Osteocyte (in vitro differentiated cells): ENCODE data around the gene ATXN7L3. TPM values are rescaled to one million over a fixed set of nuclear protein-coding genes. Genes with fewer than 3 reads are reported as not detected.

ENCODE experiments used
- DNase-seq: peaks from one replicate; pipeline ENCODE4 v3.0.0; 2021; ENCODE audit warnings: mixed read lengths; ENCODE audit not compliant: unreplicated experiment; ENCODE audit errors: extremely low spot score
- H3K27ac Mint-ChIP-seq: one replicate; pipeline ENCODE4 v1.8.0; 2021; ENCODE audit warnings: mild to moderate bottlenecking, mixed read lengths; ENCODE audit not compliant: unreplicated experiment
- H3K27me3 Mint-ChIP-seq: one replicate; pipeline ENCODE4 v1.8.0; 2021; ENCODE audit warnings: mixed read lengths; ENCODE audit not compliant: unreplicated experiment
- H3K36me3 Mint-ChIP-seq: one replicate; pipeline ENCODE4 v1.8.0; 2021; ENCODE audit warnings: mixed read lengths; ENCODE audit not compliant: unreplicated experiment
- H3K4me1 Mint-ChIP-seq: one replicate; pipeline ENCODE4 v1.8.0; 2021; ENCODE audit warnings: mixed read lengths; ENCODE audit not compliant: unreplicated experiment
- H3K4me3 Mint-ChIP-seq: one replicate; pipeline ENCODE4 v1.8.0; 2021; ENCODE audit warnings: mild to moderate bottlenecking, moderate library complexity, mixed read lengths; ENCODE audit not compliant: unreplicated experiment
- H3K9me3 Mint-ChIP-seq: one replicate; pipeline ENCODE4 v1.8.0; 2021; ENCODE audit warnings: mixed read lengths; ENCODE audit not compliant: unreplicated experiment
- total RNA-seq: library from RNA; stranded (reverse); gene quantifications from 2 replicates; pipeline ENCODE4 v1.2.1, GENCODE V29; 2021
- TF ChIP-seq, protein P1 (sequence below): fragments of 200-600 bp; sonication (generic); IDR thresholded peaks from 2 replicates; pipeline ENCODE4 v1.5.0; 2021; ENCODE audit warnings: antibody characterized with exemption, mild to moderate bottlenecking, moderate library complexity

Gene ATXN7L3
- total RNA-seq, 1 donor from 2014 or later = 89.0 TPM

GRCh38 chr17:44209786-44210341 lies 10.2 kb upstream of the ATXN7L3 start:
- H3K4me1 Mint-ChIP-seq = no peaks in the 10 kb centered on the region
- TF ChIP-seq, protein P1, sequence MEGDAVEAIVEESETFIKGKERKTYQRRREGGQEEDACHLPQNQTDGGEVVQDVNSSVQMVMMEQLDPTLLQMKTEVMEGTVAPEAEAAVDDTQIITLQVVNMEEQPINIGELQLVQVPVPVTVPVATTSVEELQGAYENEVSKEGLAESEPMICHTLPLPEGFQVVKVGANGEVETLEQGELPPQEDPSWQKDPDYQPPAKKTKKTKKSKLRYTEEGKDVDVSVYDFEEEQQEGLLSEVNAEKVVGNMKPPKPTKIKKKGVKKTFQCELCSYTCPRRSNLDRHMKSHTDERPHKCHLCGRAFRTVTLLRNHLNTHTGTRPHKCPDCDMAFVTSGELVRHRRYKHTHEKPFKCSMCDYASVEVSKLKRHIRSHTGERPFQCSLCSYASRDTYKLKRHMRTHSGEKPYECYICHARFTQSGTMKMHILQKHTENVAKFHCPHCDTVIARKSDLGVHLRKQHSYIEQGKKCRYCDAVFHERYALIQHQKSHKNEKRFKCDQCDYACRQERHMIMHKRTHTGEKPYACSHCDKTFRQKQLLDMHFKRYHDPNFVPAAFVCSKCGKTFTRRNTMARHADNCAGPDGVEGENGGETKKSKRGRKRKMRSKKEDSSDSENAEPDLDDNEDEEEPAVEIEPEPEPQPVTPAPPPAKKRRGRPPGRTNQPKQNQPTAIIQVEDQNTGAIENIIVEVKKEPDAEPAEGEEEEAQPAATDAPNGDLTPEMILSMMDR = no peak
- H3K36me3 Mint-ChIP-seq = peaks cover 33% of the 10 kb centered on the region
- H3K9me3 Mint-ChIP-seq = no peaks in the 10 kb centered on the region
- H3K4me3 Mint-ChIP-seq = no peak overlapping the region
- DNase-seq = no peak
- peak overlapping the region; percentile 12 for H3K27ac Mint-ChIP-seq
- H3K27me3 Mint-ChIP-seq = no peaks in the 10 kb centered on the region

- no peaks in the 10 kb centered on the region for H3K27me3 Mint-ChIP-seq
- H3K27ac Mint-ChIP-seq = no peak overlapping the region
- H3K4me3 Mint-ChIP-seq = no peak overlapping the region
- TF ChIP-seq, protein P1 = no peak
- no peaks in the 10 kb centered on the region for H3K9me3 Mint-ChIP-seq
- DNase-seq = no peak
- H3K36me3 Mint-ChIP-seq = peaks cover 17% of the 10 kb centered on the region
- H3K4me1 Mint-ChIP-seq = peaks cover 6% of the 10 kb centered on the region
These were observed 8.1 kb upstream of the ATXN7L3 start for GRCh38 chr17:44207743-44208142.

DNA sequence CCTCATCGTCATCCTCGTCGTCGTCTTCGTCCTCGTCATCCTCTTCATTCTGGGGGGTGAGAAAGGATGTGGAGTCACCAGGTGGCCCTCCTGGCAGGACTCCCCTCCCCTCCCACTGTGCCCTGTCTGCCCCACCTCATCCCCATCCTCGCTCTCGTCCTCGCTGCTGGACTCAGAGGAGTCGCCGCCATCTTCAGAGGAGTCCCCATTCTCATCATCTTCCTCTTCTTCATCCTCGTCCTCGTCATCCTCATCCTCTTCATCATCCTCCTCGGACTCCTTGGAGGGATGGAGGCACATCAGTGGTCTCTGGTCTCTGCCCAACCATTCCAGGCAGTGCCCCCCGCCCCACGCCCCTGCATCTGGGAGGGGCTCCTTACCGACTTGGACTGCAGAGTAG lies 7.6 kb upstream of the ATXN7L3 start:
- Mint-ChIP-seq H3K36me3 (peaks cover 17% of the 10 kb centered on the region), H3K27me3 (no peaks in the 10 kb centered on the region), H3K9me3 (no peaks in the 10 kb centered on the region), H3K4me1 (peaks cover 8% of the 10 kb centered on the region), H3K27ac (no peak overlapping the region), H3K4me3 (no peak overlapping the region)
- no peak for DNase-seq
- TF ChIP-seq, protein P1 = no peak

GRCh38 chr17:44206825-44207155 lies 7.1 kb upstream of the ATXN7L3 start:
- H3K36me3 Mint-ChIP-seq = peaks cover 17% of the 10 kb centered on the region
- H3K4me3 Mint-ChIP-seq = no peak overlapping the region
- peaks cover 8% of the 10 kb centered on the region for H3K4me1 Mint-ChIP-seq
- TF ChIP-seq, protein P1 = no peak
- no peak for DNase-seq
- H3K27me3 Mint-ChIP-seq = no peaks in the 10 kb centered on the region
- H3K27ac Mint-ChIP-seq = no peak overlapping the region
- H3K9me3 Mint-ChIP-seq = no peaks in the 10 kb centered on the region

- Mint-ChIP-seq H3K4me3 (no peak overlapping the region), H3K9me3 (no peaks in the 10 kb centered on the region), H3K27me3 (no peaks in the 10 kb centered on the region), H3K36me3 (peaks cover 14% of the 10 kb centered on the region), H3K4me1 (peaks cover 9% of the 10 kb centered on the region), H3K27ac (no peak overlapping the region)
- DNase-seq = no peak
- TF ChIP-seq, protein P1 = peak; percentile 28
These were observed 6.5 kb upstream of the ATXN7L3 start for GRCh38 chr17:44205962-44206824.
